IMR-90 (cell line): ENCODE data around the gene BEX3. TPM values are rescaled to one million over a fixed set of nuclear protein-coding genes. Genes with fewer than 3 reads are reported as not detected.

Experiments used
- ATAC-seq: fragments of 200-7000 bp; cut with Tn5 transposase; 2 replicates; pipeline ENCODE4 v1.9.1; 2020; ENCODE audit warnings: low read depth, mild to moderate bottlenecking, moderate library complexity
- BruUV-seq: library from RNA; stranded (reverse); fragments of 400-500 nt; replicated peaks from 2 replicates; lab custom pipeline; 2021; lab: Mats Ljungman, UMichigan
- CTCF ChIA-PET: fragments of 300-600 bp; formaldehyde crosslinking; extraction: SDS; loops from one replicate; lab custom pipeline; 2021; ENCODE audit warnings: antibody characterized with exemption; lab: Yijun Ruan, JAX
- POLR2A ChIA-PET: fragments of 300-600 bp; sonication (Branson Sonifier 250); formaldehyde crosslinking; loops from one replicate; lab custom pipeline; 2022; ENCODE audit warnings: antibody characterized with exemption; ENCODE audit not compliant: unreplicated experiment; lab: Charles Lee
- DNase-seq: peaks from one replicate; pipeline ENCODE4 v3.0.0; 2013
- H2AFZ ChIP-seq: replicated peaks from 2 replicates; pipeline ENCODE3; 2013; ENCODE audit warnings: low read length, mild to moderate bottlenecking; ENCODE audit not compliant: poor library complexity
- H2AK5ac ChIP-seq: 2 replicates; pipeline ENCODE4 v1.6.1; 2013; ENCODE audit warnings: low read depth, low read length, inconsistent platforms
- H2AK9ac ChIP-seq: replicated peaks from 2 replicates; pipeline ENCODE3; 2013; ENCODE audit warnings: mild to moderate bottlenecking, low read depth, low read length, moderate library complexity; ENCODE audit not compliant: poor library complexity
- H2BK120ac ChIP-seq: 2 replicates; pipeline ENCODE4 v1.6.1; 2013; ENCODE audit warnings: low read depth, low read length, inconsistent platforms
- H2BK15ac ChIP-seq: 3 replicates; pipeline ENCODE4 v1.6.1; 2013; ENCODE audit warnings: low read depth, low read length, inconsistent platforms
- H2BK20ac ChIP-seq: 2 replicates; pipeline ENCODE4 v1.6.1; 2013; ENCODE audit warnings: low read depth, mild to moderate bottlenecking, inconsistent platforms, low read length, moderate library complexity
- H2BK5ac ChIP-seq: 2 replicates; pipeline ENCODE4 v1.6.1; 2013; ENCODE audit warnings: mild to moderate bottlenecking, low read depth, low read length, inconsistent platforms; ENCODE audit not compliant: poor library complexity, severe bottlenecking
- H3K14ac ChIP-seq: replicated peaks from 2 replicates; pipeline ENCODE4 v1.6.1; 2013; ENCODE audit warnings: low read depth, low read length, inconsistent platforms
- H3K18ac ChIP-seq: 2 replicates; pipeline ENCODE4 v1.6.1; 2013; ENCODE audit warnings: low read depth, low read length, control low read depth
- H3K23ac ChIP-seq: 2 replicates; pipeline ENCODE4 v1.6.1; 2013; ENCODE audit warnings: low read depth, low read length, inconsistent platforms
- H3K27ac ChIP-seq: 2 replicates; pipeline ENCODE4 v1.5.1; 2013; ENCODE audit warnings: mild to moderate bottlenecking, control low read depth, low read length; ENCODE audit not compliant: insufficient read depth
- H3K27me3 ChIP-seq: 2 replicates; pipeline ENCODE4 v1.6.1; 2013; ENCODE audit warnings: low read length; ENCODE audit not compliant: control insufficient read depth, insufficient read depth
- H3K36me3 ChIP-seq: 2 replicates; pipeline ENCODE4 v1.6.1; 2013; ENCODE audit warnings: low read length, mixed read lengths; ENCODE audit not compliant: control insufficient read depth, insufficient read depth
- H3K4ac ChIP-seq: 2 replicates; pipeline ENCODE4 v1.6.1; 2013; ENCODE audit warnings: low read depth, low read length, inconsistent platforms
- H3K4me1 ChIP-seq: 2 replicates; pipeline ENCODE4 v1.6.1; 2013; ENCODE audit warnings: low read length, mixed read lengths; ENCODE audit not compliant: control insufficient read depth, insufficient read depth
- H3K4me2 ChIP-seq: 2 replicates; pipeline ENCODE4 v1.6.1; 2013; ENCODE audit warnings: low read depth, mild to moderate bottlenecking, control low read depth, low read length, moderate library complexity
- H3K4me3 ChIP-seq: 2 replicates; pipeline ENCODE4 v1.5.1; 2013; ENCODE audit warnings: low read depth, mild to moderate bottlenecking, control low read depth, low read length, moderate library complexity; ENCODE audit not compliant: insufficient read depth
- H3K56ac ChIP-seq: 2 replicates; pipeline ENCODE4 v1.6.1; 2013; ENCODE audit warnings: low read length, inconsistent platforms; ENCODE audit not compliant: insufficient read depth; ENCODE audit errors: extremely low read depth
- H3K79me1 ChIP-seq, 2 experiments: 2 replicates each; pipeline ENCODE4 v1.6.1; 2013; ENCODE audit warnings: low read length in 2 of 2, inconsistent platforms in 1 of 2, low read depth in 1 of 2
- H3K9ac ChIP-seq: 2 replicates; pipeline ENCODE4 v1.6.1; 2013; ENCODE audit warnings: low read depth, low read length, control low read depth
- H3K9me1 ChIP-seq: 2 replicates; pipeline ENCODE4 v1.6.1; 2013; ENCODE audit warnings: low read length, inconsistent platforms; ENCODE audit not compliant: insufficient read depth
- H3K9me3 ChIP-seq: 2 replicates; pipeline ENCODE4 v1.6.1; 2013; ENCODE audit warnings: low read length; ENCODE audit not compliant: control insufficient read depth, insufficient read depth
- H4K20me1 ChIP-seq: 2 replicates; pipeline ENCODE4 v1.6.1; 2013; ENCODE audit warnings: low read length, inconsistent platforms; ENCODE audit not compliant: insufficient read depth
- H4K5ac ChIP-seq: 2 replicates; pipeline ENCODE4 v1.6.1; 2013; ENCODE audit warnings: mild to moderate bottlenecking, low read depth, low read length, control low read depth
- H4K8ac ChIP-seq, 2 experiments: 2 replicates each; pipeline ENCODE4 v1.6.1; 2013; ENCODE audit warnings: low read depth in 2 of 2, low read length in 2 of 2, control low read depth in 1 of 2, inconsistent platforms in 1 of 2
- H4K91ac ChIP-seq: 2 replicates; pipeline ENCODE4 v1.6.1; 2013; ENCODE audit warnings: low read depth, low read length, inconsistent platforms; ENCODE audit not compliant: insufficient read depth
- SMC3 ChIP-seq: fragments of 150-350 bp; IDR thresholded peaks from 2 replicates; pipeline ENCODE4 v1.6.1; 2016; ENCODE audit warnings: low read depth, mild to moderate bottlenecking, antibody characterized with exemption, low read length, moderate library complexity
- WGBS, 2 experiments: methylation state at CpG; one replicate each; pipeline versions ENCODE4 v1.1.5 to v1.1.7; 2013; ENCODE audit warnings: missing lambda C conversion rate in 2 of 2; ENCODE audit not compliant: insufficient read length in 1 of 2; ENCODE audit errors: extremely low coverage in 2 of 2; 5-methylcytosine and 5-hydroxymethylcytosine counted together
- dilution Hi-C: fragments of 300-500 bp; cut with HindIII; formaldehyde crosslinking; loops from one replicate; pipeline ENCODE4 v1.14.3; 2018; ENCODE audit warnings: low sequenced_read_pairs; ENCODE audit not compliant: unreplicated experiment
- in situ Hi-C: fragments of 300-500 bp; cut with MboI; formaldehyde crosslinking; loops from 3 replicates; pipeline ENCODE4 v1.14.3; 2019; ENCODE audit warnings: low sequenced_read_pairs, inconsistent platforms, mixed read lengths
- intact Hi-C: fragments of 100-400 bp; cut with micrococcal nuclease; formaldehyde crosslinking; loops from 2 replicates; pipeline ENCODE4 v1.10.0; 2022
- polyA plus RNA-seq, 3 experiments: library from polyadenylated mRNA; depleted of rRNA; stranded (reverse); fragments of >200 nt; gene quantifications; 2 replicates each; pipeline ENCODE4 v1.2.3, GENCODE V29; 2012; ENCODE audit warnings: low replicate concordance in 1 of 3
- total RNA-seq: library from RNA; depleted of rRNA; stranded (reverse); fragments of >200 nt; gene quantifications from 2 replicates; pipeline ENCODE4 v1.2.3, GENCODE V29; 2012

The BEX3 gene
- total and polyA plus RNA-seq, 2 of the 4 experiments (the other 2 are of a cell fraction): 114 to 409 TPM

DNA sequence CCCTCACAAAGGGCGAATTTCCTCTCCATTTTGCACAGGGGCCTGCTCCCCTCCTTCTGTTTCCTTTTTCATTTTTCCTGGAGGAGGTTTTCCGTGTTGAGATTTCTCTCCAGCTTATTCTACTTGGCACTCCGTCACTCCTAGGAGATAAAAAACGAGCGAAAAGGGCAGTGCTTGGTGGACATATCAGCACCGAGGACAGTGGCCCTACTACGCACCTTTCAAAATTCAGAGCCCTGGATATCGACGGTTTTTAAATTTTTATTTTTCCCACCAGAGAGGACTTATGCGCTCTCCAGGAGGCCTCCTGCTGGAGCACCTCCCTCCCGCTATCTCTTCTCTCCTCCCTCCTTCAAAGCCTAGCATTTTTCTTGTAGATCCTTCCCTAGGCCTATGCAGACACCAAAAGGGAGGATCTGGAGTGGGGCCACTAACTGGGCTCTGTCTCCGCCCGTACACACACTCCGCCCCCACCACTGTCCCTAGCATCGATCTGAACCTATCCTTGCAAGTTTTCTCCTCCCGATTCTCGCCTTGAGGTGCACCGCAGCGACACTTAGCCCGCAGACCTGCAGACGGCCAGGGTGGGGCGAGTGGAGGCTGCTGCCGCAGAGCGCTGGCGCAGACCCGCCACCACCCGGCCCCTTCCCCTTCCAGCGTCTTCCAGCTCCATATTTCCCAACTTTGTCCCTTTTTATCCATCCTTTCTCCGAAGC lies 28.5 kb upstream of the BEX3 start:
- 55% methylated on average over 8 of the region's 29 CpGs; no CpG with 5 or more reads in 1 of the 2 experiments for WGBS, 2 experiments
- H3K4me2 ChIP-seq: no peak overlapping the region
- H3K4me3 ChIP-seq: no peak overlapping the region
- intact Hi-C loops: no loop called here
- no peak overlapping the region for H2AK9ac ChIP-seq
- H3K9me1 ChIP-seq: no peaks in the 10 kb centered on the region
- no peak overlapping the region for H3K14ac ChIP-seq
- peaks cover 3% of the 10 kb centered on the region; the same call in 1 of the 2 replicates for H3K27me3 ChIP-seq
- H3K4ac ChIP-seq: no peak overlapping the region
- peak overlapping the region; percentile 46 for H2AFZ ChIP-seq
- H2BK5ac ChIP-seq: no peak overlapping the region
- no peak overlapping the region for H2BK20ac ChIP-seq
- no peaks in the 10 kb centered on the region for H3K79me1 ChIP-seq
- no peak overlapping the region for H3K9ac ChIP-seq
- no peak overlapping the region for H2BK120ac ChIP-seq
- H3K4me1 ChIP-seq: peaks cover 2% of the 10 kb centered on the region; the same call in 1 of the 2 replicates
- H4K91ac ChIP-seq: no peak overlapping the region
- BruUV-seq: no TSS peak
- no peak overlapping the region for H4K5ac ChIP-seq
- no peak overlapping the region for H2BK15ac ChIP-seq
- H3K9me3 ChIP-seq: no peaks in the 10 kb centered on the region
- no peaks in the 10 kb centered on the region for H4K20me1 ChIP-seq
- dilution Hi-C loops: no loop called here
- DNase-seq (no peak), ATAC-seq (no peak)
- no peak for TF ChIP-seq SMC3
- no peak overlapping the region for H2AK5ac ChIP-seq
- no peak overlapping the region for H3K18ac ChIP-seq
- ChIA-PET CTCF (no interaction called here), POLR2A (no interaction called here)
- H3K23ac ChIP-seq: no peak overlapping the region
- no peak overlapping the region for H4K8ac ChIP-seq
- H3K36me3 ChIP-seq: no peaks in the 10 kb centered on the region
- no peak overlapping the region for H3K27ac ChIP-seq
- in situ Hi-C loops: loop anchor here (5.0 kb wide), 1 partner anchor 114 kb away; no protein-coding TSS in a partner anchor
- H3K56ac ChIP-seq: no peak overlapping the region
